HCT116 (cell line): ENCODE results near the gene SNRNP25. TPM values are rescaled to one million over a fixed set of nuclear protein-coding genes. Genes with fewer than 3 reads are reported as not detected.

Experiments
- ATAC-seq: fragments of 200-7000 bp; cut with Tn5 transposase; 2 replicates; pipeline ENCODE4 v1.9.1; 2020; ENCODE audit warnings: mild to moderate bottlenecking, moderate library complexity
- BruUV-seq: library from RNA; stranded (reverse); fragments of 400-500 nt; replicated peaks from 2 replicates; lab custom pipeline; 2021; lab: Mats Ljungman, UMichigan
- CTCF ChIA-PET: fragments of 300-600 bp; sonication (Branson Sonifier 250); formaldehyde crosslinking; loops from one replicate; lab custom pipeline; 2021; ENCODE audit warnings: antibody characterized with exemption; lab: Charles Lee
- POLR2A ChIA-PET: fragments of 300-600, 350-600 bp; sonication (Branson Sonifier 250); formaldehyde crosslinking; loops from one replicate; lab custom pipeline; 2021; ENCODE audit warnings: antibody characterized with exemption; lab: Charles Lee
- RAD21 ChIA-PET, 2 experiments: fragments of 300-600 bp; sonication (Branson Sonifier 250); formaldehyde crosslinking; loops; one replicate each; lab custom pipeline; 2023; ENCODE audit warnings: low total read pairs in 2 of 2; ENCODE audit not compliant: uncharacterized antibody in 2 of 2, unreplicated experiment in 2 of 2, low non-redundant PET in 1 of 2; lab: Charles Lee
- DNase-seq: peaks from one replicate; pipeline ENCODE4 v3.0.0-alpha.2; 2010; ENCODE audit warnings: low read depth, low spot score
- H2AFZ ChIP-seq: fragments of 200-600 bp; shearing (Covaris generic), sonication (generic); 2 replicates; pipeline ENCODE4 v1.6.1; 2017; ENCODE audit warnings: low read depth, mixed run types, mixed read lengths, antibody characterized with exemption, low read length; ENCODE audit not compliant: poor library complexity, severe bottlenecking
- H3K27ac ChIP-seq: 2 replicates; pipeline ENCODE4 v1.5.1; 2012; ENCODE audit warnings: low read depth, low read length
- H3K27me3 ChIP-seq: fragments of 200-600 bp; sonication (generic); 2 replicates; pipeline ENCODE4 v1.6.1; 2016; ENCODE audit warnings: mixed run types, low read length, mixed read lengths; ENCODE audit not compliant: insufficient read depth
- H3K36me3 ChIP-seq, 2 experiments: fragments of 200-500 bp in 1 of 2; fragments of 200-600 bp in 1 of 2; sonication (Bioruptor generic) in 1 of 2; sonication (generic) in 1 of 2; 2 replicates each; pipeline versions ENCODE4 v1.5.1 to v1.6.1; 2014 to 2016; ENCODE audit warnings: low read length in 2 of 2, inconsistent platforms in 1 of 2, mixed read lengths in 1 of 2, mixed run types in 1 of 2; ENCODE audit not compliant: insufficient read depth in 2 of 2, control insufficient read depth in 1 of 2
- H3K4me1 ChIP-seq, 2 experiments: fragments of 200-600 bp in 1 of 2; sonication (generic) in 1 of 2; 2 replicates each; pipeline versions ENCODE4 v1.5.1 to v1.6.1; 2012 to 2017; ENCODE audit warnings: low read length in 2 of 2, inconsistent platforms in 1 of 2, mild to moderate bottlenecking in 1 of 2, mixed read lengths in 1 of 2, mixed run types in 1 of 2, moderate library complexity in 1 of 2; ENCODE audit not compliant: insufficient read depth in 2 of 2, control insufficient read depth in 1 of 2
- H3K4me2 ChIP-seq: fragments of 200-600 bp; sonication (generic); 2 replicates; pipeline ENCODE4 v1.6.1; 2017; ENCODE audit warnings: mixed run types, low read length, mixed read lengths
- H3K4me3 ChIP-seq, 2 experiments: fragments of 200-600 bp in 1 of 2; sonication (generic) in 1 of 2; replicated peaks in 1 of 2; 2 replicates each; pipeline ENCODE4 v1.5.1; 2011 to 2016; ENCODE audit warnings: low read length in 2 of 2, control low read depth in 1 of 2, low read depth in 1 of 2, mild to moderate bottlenecking in 1 of 2, mixed read lengths in 1 of 2, mixed run types in 1 of 2
- H3K79me2 ChIP-seq: fragments of 200-600 bp; sonication (generic); 2 replicates; pipeline ENCODE4 v1.6.1; 2017; ENCODE audit warnings: mild to moderate bottlenecking, mixed run types, low read length, moderate library complexity, mixed read lengths; ENCODE audit not compliant: insufficient read depth
- H3K9ac ChIP-seq: fragments of 200-600 bp; sonication (generic); 2 replicates; pipeline ENCODE4 v1.6.1; 2016; ENCODE audit warnings: low read length, mixed read lengths
- H3K9me2 ChIP-seq: fragments of 200-600 bp; sonication (generic), shearing (Covaris generic); 2 replicates; pipeline ENCODE4 v1.6.1; 2017; ENCODE audit warnings: mixed run types, mild to moderate bottlenecking, moderate library complexity; ENCODE audit not compliant: insufficient read depth
- H3K9me3 ChIP-seq, 2 experiments: fragments of 200-500 bp in 1 of 2; fragments of 200-600 bp in 1 of 2; sonication (Bioruptor generic) in 1 of 2; sonication (generic) in 1 of 2; 2 replicates each; pipeline ENCODE4 v1.6.1; 2014 to 2017; ENCODE audit warnings: low read length in 2 of 2, mixed read lengths in 2 of 2, inconsistent platforms in 1 of 2, low read depth in 1 of 2, mild to moderate bottlenecking in 1 of 2, mixed run types in 1 of 2, moderate library complexity in 1 of 2; ENCODE audit not compliant: control insufficient read depth in 1 of 2, insufficient read depth in 1 of 2
- H4K20me1 ChIP-seq: fragments of 200-600 bp; sonication (generic), shearing (Covaris generic); 2 replicates; pipeline ENCODE4 v1.6.1; 2017; ENCODE audit warnings: mixed run types, mild to moderate bottlenecking, moderate library complexity; ENCODE audit not compliant: insufficient read depth
- ELF1 ChIP-seq: IDR thresholded peaks from 2 replicates; pipeline ENCODE4 v1.6.1; 2012; ENCODE audit warnings: low read depth, borderline replicate concordance
- EZH2 ChIP-seq: fragments of 200-600 bp; sonication (generic); IDR thresholded peaks from 2 replicates; pipeline ENCODE4 v1.6.1; 2017; ENCODE audit warnings: antibody characterized with exemption, mixed run types
- EZH2phosphoT487 ChIP-seq: fragments of 200-600 bp; IDR thresholded peaks from 2 replicates; pipeline ENCODE4 v1.6.1; 2018; ENCODE audit warnings: antibody characterized with exemption, borderline replicate concordance
- FOSL1 ChIP-seq: IDR thresholded peaks from 2 replicates; pipeline ENCODE4 v1.6.1; 2012; ENCODE audit warnings: low read depth
- JUND ChIP-seq: IDR thresholded peaks from 2 replicates; pipeline ENCODE4 v1.6.1; 2012
- MAX ChIP-seq: IDR thresholded peaks from 2 replicates; pipeline ENCODE4 v1.6.1; 2012
- POLR2AphosphoS5 ChIP-seq: IDR thresholded peaks from 2 replicates; pipeline ENCODE4 v1.6.1; 2011; ENCODE audit warnings: mild to moderate bottlenecking, low read depth, low read length, moderate library complexity
- SIN3A ChIP-seq: IDR thresholded peaks from 2 replicates; pipeline ENCODE4 v1.6.1; 2012; ENCODE audit warnings: low read depth
- TCF7L2 ChIP-seq: IDR thresholded peaks from 2 replicates; pipeline ENCODE4 v1.7.0; 2011; ENCODE audit warnings: borderline replicate concordance, inconsistent platforms; ENCODE audit not compliant: insufficient read depth, insufficient read length; ENCODE audit errors: extremely low read depth
- YY1 ChIP-seq: IDR thresholded peaks from 2 replicates; pipeline ENCODE4 v1.6.1; 2011; ENCODE audit warnings: low read length, low read depth, moderate library complexity, mild to moderate bottlenecking; ENCODE audit not compliant: insufficient replicate concordance; ENCODE audit errors: extremely low read depth
- ZFX ChIP-seq: fragments of 450-650 bp; IDR thresholded peaks from 2 replicates; pipeline ENCODE4 v1.6.1; 2017
- ZNF274 ChIP-seq: fragments of 200-500 bp; sonication (Bioruptor generic); IDR thresholded peaks from 2 replicates; pipeline ENCODE4 v1.6.1; 2014; ENCODE audit warnings: mild to moderate bottlenecking, low read depth, low read length, inconsistent platforms
- intact Hi-C: fragments of 100-400 bp; cut with micrococcal nuclease; formaldehyde crosslinking; loops from 2 replicates; pipeline ENCODE4 v1.10.0; 2022
- total RNA-seq: library from RNA; stranded (reverse); gene quantifications from one replicate; pipeline ENCODE4 v1.2.1, GENCODE V29; 2021; ENCODE audit not compliant: unreplicated experiment
- TF ChIP-seq, protein P1 (sequence below), 3 experiments: fragments of 200-600 bp in 1 of 3; sonication (generic) in 1 of 3; IDR thresholded peaks in 2 of 3; conservative IDR thresholded peaks in 1 of 3; 2 replicates each; pipeline ENCODE4 v1.5.1; 2012 to 2017; ENCODE audit warnings: low read depth in 2 of 3, low read length in 2 of 3, antibody characterized with exemption in 1 of 3, borderline replicate concordance in 1 of 3, control low read depth in 1 of 3, mild to moderate bottlenecking in 1 of 3, mixed read lengths in 1 of 3, mixed run types in 1 of 3, moderate library complexity in 1 of 3; ENCODE audit not compliant: insufficient read depth in 1 of 3

Gene SNRNP25
- total RNA-seq, 1 experiment from 2014 or later: 24.5 TPM

DNA sequence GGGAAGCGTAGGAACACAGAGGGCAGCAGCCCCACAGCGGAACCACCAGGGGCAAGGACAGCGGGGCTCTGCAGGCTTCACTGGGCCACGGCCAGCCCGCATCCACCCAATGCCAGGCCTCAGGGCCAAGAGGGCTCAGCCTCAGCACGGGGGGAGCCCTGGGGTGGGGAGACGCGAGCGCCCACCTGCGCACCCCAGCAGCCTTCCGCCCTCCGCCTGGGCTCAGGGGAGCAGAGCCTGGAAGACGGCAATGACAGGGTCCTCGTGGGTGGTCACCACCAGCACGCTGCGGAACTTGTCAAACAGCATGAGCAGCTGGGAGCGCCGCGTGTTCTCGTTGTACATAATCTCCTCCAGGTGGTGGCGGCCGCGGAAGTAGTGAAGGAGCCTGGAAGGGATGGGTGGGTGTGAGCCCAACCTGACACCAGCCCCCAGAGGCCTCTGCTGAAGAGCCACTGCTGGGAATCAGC is 32.9 kb downstream of the SNRNP25 start (continued):
- TF ChIP-seq, protein P1, sequence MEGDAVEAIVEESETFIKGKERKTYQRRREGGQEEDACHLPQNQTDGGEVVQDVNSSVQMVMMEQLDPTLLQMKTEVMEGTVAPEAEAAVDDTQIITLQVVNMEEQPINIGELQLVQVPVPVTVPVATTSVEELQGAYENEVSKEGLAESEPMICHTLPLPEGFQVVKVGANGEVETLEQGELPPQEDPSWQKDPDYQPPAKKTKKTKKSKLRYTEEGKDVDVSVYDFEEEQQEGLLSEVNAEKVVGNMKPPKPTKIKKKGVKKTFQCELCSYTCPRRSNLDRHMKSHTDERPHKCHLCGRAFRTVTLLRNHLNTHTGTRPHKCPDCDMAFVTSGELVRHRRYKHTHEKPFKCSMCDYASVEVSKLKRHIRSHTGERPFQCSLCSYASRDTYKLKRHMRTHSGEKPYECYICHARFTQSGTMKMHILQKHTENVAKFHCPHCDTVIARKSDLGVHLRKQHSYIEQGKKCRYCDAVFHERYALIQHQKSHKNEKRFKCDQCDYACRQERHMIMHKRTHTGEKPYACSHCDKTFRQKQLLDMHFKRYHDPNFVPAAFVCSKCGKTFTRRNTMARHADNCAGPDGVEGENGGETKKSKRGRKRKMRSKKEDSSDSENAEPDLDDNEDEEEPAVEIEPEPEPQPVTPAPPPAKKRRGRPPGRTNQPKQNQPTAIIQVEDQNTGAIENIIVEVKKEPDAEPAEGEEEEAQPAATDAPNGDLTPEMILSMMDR (IDR thresholded peaks at IDR 0.05 in 2 of 3, conservative IDR thresholded peaks at IDR 0.05 in 1 of 3; ENCODE audit: borderline replicate concordance in 1 of 3, insufficient read depth in 1 of 3, low read depth in 2 of 3, low read length in 2 of 3): no peak

DNA sequence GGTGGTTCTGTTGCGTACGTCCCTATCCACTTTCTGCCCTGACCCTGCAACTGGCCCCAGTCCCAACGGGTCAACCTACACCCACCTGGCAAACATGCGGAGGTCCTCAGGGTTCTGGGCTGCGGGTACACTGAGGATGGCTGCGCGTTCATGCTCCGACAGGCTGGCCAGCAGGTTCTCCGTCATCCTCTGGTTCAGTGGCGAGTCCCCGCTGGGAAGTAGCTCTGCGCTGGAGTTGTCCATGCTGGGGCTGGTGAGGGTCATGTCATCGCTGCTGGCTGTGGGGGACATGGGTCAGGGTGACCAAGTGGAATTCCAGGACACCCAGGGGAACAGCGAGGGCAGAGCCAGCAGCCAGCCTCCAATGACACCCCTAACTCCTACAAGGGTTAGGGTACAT is 35.0 kb downstream of the SNRNP25 start:
- BruUV-seq: no TSS peak
- no peak overlapping the region for H3K9ac ChIP-seq
- no peaks in the 10 kb centered on the region for H3K79me2 ChIP-seq
- CTCF ChIA-PET: no interaction called here
- H3K27ac ChIP-seq: no peak overlapping the region
- POLR2A ChIA-PET: no interaction called here
- no peaks in the 10 kb centered on the region for H4K20me1 ChIP-seq
- no peak overlapping the region for H3K4me2 ChIP-seq
- no peak overlapping the region for H3K4me3 ChIP-seq
- no peaks in the 10 kb centered on the region for H3K9me3 ChIP-seq
- intact Hi-C loops: no loop called here
- no peaks in the 10 kb centered on the region for H3K9me2 ChIP-seq
- ATAC-seq (no peak), DNase-seq (no peak)
- RAD21 ChIA-PET: no interaction called here
- no peaks in the 10 kb centered on the region for H3K27me3 ChIP-seq
- no peaks in the 10 kb centered on the region for H3K36me3 ChIP-seq
- no peak overlapping the region for H2AFZ ChIP-seq
- H3K4me1 ChIP-seq: no peaks in the 10 kb centered on the region
- TF ChIP-seq MAX (no peak), EZH2 (no peak), TCF7L2 (no peak), ZNF274 (no peak), JUND (no peak), SIN3A (no peak), YY1 (no peak), FOSL1 (no peak), ZFX (no peak), POLR2AphosphoS5 (no peak), EZH2phosphoT487 (no peak), ELF1 (no peak)
- TF ChIP-seq, protein P1 (IDR thresholded peaks at IDR 0.05 in 2 of 3, conservative IDR thresholded peaks at IDR 0.05 in 1 of 3; ENCODE audit: borderline replicate concordance in 1 of 3, insufficient read depth in 1 of 3, low read depth in 2 of 3, low read length in 2 of 3): no peak
